MCF 10A (cell line): ENCODE data around the gene BOD1. TPM values are rescaled to one million over a fixed set of nuclear protein-coding genes. Genes with fewer than 3 reads are reported as not detected.

Experiments
- BruUV-seq: library from RNA; stranded (reverse); fragments of 400-500 nt; replicated peaks from 2 replicates; lab custom pipeline; 2021; lab: Mats Ljungman, UMichigan
- CTCF ChIA-PET: fragments of 300-600 bp; sonication (Branson Sonifier 250); formaldehyde crosslinking; extraction: SDS; loops from one replicate; lab custom pipeline; 2021; ENCODE audit warnings: antibody characterized with exemption, inconsistent platforms; lab: Yijun Ruan, JAX
- POLR2A ChIA-PET: fragments of 300-600, 350-650 bp; sonication (Branson Sonifier 250); formaldehyde crosslinking; extraction: SDS; loops from one replicate; lab custom pipeline; 2020; ENCODE audit warnings: antibody characterized with exemption, inconsistent platforms; lab: Yijun Ruan, JAX
- DNase-seq: peaks from one replicate; pipeline ENCODE4 v3.0.0-alpha.2; 2018; ENCODE audit not compliant: unreplicated experiment
- H3K27ac Mint-ChIP-seq: one replicate; pipeline ENCODE4 v1.8.0; 2022; ENCODE audit warnings: mild to moderate bottlenecking, low read depth, mixed read lengths; ENCODE audit not compliant: unreplicated experiment
- H3K27me3 Mint-ChIP-seq: one replicate; pipeline ENCODE4 v1.8.0; 2022; ENCODE audit warnings: mixed read lengths; ENCODE audit not compliant: insufficient read depth, unreplicated experiment
- H3K36me3 Mint-ChIP-seq: one replicate; pipeline ENCODE4 v1.8.0; 2022; ENCODE audit warnings: mild to moderate bottlenecking, moderate library complexity, mixed read lengths; ENCODE audit not compliant: insufficient read depth, unreplicated experiment
- H3K4me1 Mint-ChIP-seq: one replicate; pipeline ENCODE4 v1.8.0; 2022; ENCODE audit warnings: mixed read lengths; ENCODE audit not compliant: insufficient read depth, unreplicated experiment
- H3K4me3 Mint-ChIP-seq: one replicate; pipeline ENCODE4 v1.8.0; 2022; ENCODE audit warnings: mild to moderate bottlenecking, moderate library complexity, mixed read lengths; ENCODE audit not compliant: unreplicated experiment
- H3K9me3 Mint-ChIP-seq: one replicate; pipeline ENCODE4 v1.8.0; 2022; ENCODE audit warnings: mixed read lengths; ENCODE audit not compliant: unreplicated experiment
- CTCF ChIP-seq: fragments of 200-600 bp; IDR thresholded peaks from one replicate; pipeline ENCODE4 v1.8.0; 2022; ENCODE audit warnings: antibody characterized with exemption, mild to moderate bottlenecking; ENCODE audit not compliant: unreplicated experiment
- intact Hi-C: fragments of 100-400 bp; cut with micrococcal nuclease; formaldehyde crosslinking; loops from 2 replicates; pipeline ENCODE4 v1.14.1; 2022
- total RNA-seq: library from RNA; stranded (reverse); gene quantifications from 2 replicates; pipeline ENCODE4 v1.2.3, GENCODE V29; 2022

Gene BOD1
- total RNA-seq, 1 experiment from 2014 or later = 139 TPM

- ChIA-PET POLR2A (no interaction called here), CTCF (interaction anchor here (0.9 kb wide), 1 partner anchor 41 kb away, joined by 3 read pairs; no protein-coding TSS in a partner anchor)
- intact Hi-C loops = no loop called here
- Mint-ChIP-seq H3K36me3 (no peaks in the 10 kb centered on the region), H3K4me3 (no peak overlapping the region), H3K27ac (no peak overlapping the region), H3K4me1 (peaks cover 6% of the 10 kb centered on the region), H3K27me3 (no peaks in the 10 kb centered on the region), H3K9me3 (no peaks in the 10 kb centered on the region)
- DNase-seq = no peak
- no peak for TF ChIP-seq CTCF
- BruUV-seq = no TSS peak
Measured at GRCh38 chr5:173659423-173659822, 43.0 kb upstream of the BOD1 start.

GRCh38 chr5:173657741-173658356 lies 41.4 kb upstream of the BOD1 start:
- H3K36me3 Mint-ChIP-seq = no peaks in the 10 kb centered on the region
- peaks cover 6% of the 10 kb centered on the region for H3K4me1 Mint-ChIP-seq
- H3K27ac Mint-ChIP-seq = no peak overlapping the region
- no peak for DNase-seq
- no TSS peak for BruUV-seq
- ChIA-PET CTCF (interaction anchor here (0.6 to 1.6 kb wide), 4 partner anchors 117 to 696 kb away, joined by 3 to 4 read pairs (median 4); no protein-coding TSS in a partner anchor), POLR2A (interaction anchor here (0.6 to 0.7 kb wide), 2 partner anchors 261 to 279 kb away, joined by 3 to 4 read pairs; no protein-coding TSS in a partner anchor)
- no peaks in the 10 kb centered on the region for H3K9me3 Mint-ChIP-seq
- no peak for TF ChIP-seq CTCF
- H3K27me3 Mint-ChIP-seq = no peaks in the 10 kb centered on the region
- no peak overlapping the region for H3K4me3 Mint-ChIP-seq
- intact Hi-C loops = no loop called here

- Mint-ChIP-seq H3K27me3 (no peaks in the 10 kb centered on the region), H3K4me1 (peaks cover 6% of the 10 kb centered on the region), H3K4me3 (no peak overlapping the region), H3K36me3 (no peaks in the 10 kb centered on the region), H3K9me3 (peaks cover 12% of the 10 kb centered on the region), H3K27ac (no peak overlapping the region)
- no peak for TF ChIP-seq CTCF
- CTCF ChIA-PET = interaction anchor here (0.6 to 1.6 kb wide), 3 partner anchors 14 to 19 kb away, joined by 3 to 4 read pairs (median 3); no protein-coding TSS in a partner anchor
- BruUV-seq = no TSS peak
- DNase-seq = no peak
- intact Hi-C loops = no loop called here
- POLR2A ChIA-PET = interaction anchor here (0.6 to 2.2 kb wide), 4 partner anchors 9 to 1100 kb away, joined by 3 to 9 read pairs (median 3); no protein-coding TSS in a partner anchor
Measured at GRCh38 chr5:173655196-173655797, 38.8 kb upstream of the BOD1 start.

- DNase-seq = no peak
- Mint-ChIP-seq H3K4me3 (no peak overlapping the region), H3K27me3 (no peaks in the 10 kb centered on the region), H3K27ac (no peak overlapping the region), H3K36me3 (no peaks in the 10 kb centered on the region), H3K9me3 (peaks cover 12% of the 10 kb centered on the region), H3K4me1 (peaks cover 6% of the 10 kb centered on the region)
- no peak for TF ChIP-seq CTCF
- ChIA-PET POLR2A (interaction anchor here (1.2 kb wide), 1 partner anchor 16 kb away, joined by 3 read pairs; no protein-coding TSS in a partner anchor), CTCF (interaction anchor here (0.5 to 1.6 kb wide), 5 partner anchors 18 to 556 kb away, joined by 3 to 4 read pairs (median 3); no protein-coding TSS in a partner anchor)
- no TSS peak for BruUV-seq
- intact Hi-C loops = no loop called here
Measured at GRCh38 chr5:173653822-173654523, 37.5 kb upstream of the BOD1 start.
